SK-N-MC (cell line): ENCODE data around the gene DDX47.

Experiments
- EZH2 ChIP-seq: fragments of 200-600 bp; sonication (generic); IDR thresholded peaks from one replicate; pipeline ENCODE4 v1.6.1; 2017; ENCODE audit warnings: antibody characterized with exemption
- FOXP2 ChIP-seq: optimal IDR thresholded peaks from 2 replicates; pipeline ENCODE3; 2011; ENCODE audit warnings: mild to moderate bottlenecking, moderate library complexity; ENCODE audit not compliant: insufficient read depth; ENCODE audit errors: extremely low read length, control extremely low read depth

DNA sequence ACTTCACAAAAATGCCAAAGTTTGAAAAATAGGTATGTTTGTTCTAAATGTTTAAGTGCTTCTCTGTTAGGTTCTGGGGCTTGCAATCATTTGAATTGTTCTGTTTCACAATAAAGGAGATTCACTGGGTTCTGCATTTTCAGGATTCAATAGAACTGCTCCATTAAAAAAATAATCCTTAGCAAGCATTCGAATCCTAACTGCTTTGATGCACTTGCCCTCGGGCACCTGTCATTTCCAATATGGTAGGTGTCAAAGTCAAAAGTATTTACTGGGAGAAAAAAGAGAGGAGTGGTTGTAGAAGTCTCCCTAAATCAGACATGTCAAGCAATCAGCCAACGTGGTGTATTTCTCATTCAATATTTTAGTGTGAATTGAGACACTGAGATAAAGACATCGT is 22.2 kb upstream of the DDX47 start:
- TF ChIP-seq FOXP2 (no peak), EZH2 (no peak)
